Stimulated activated CD8-positive, alpha-beta memory T cell treated with anti-CD3 and anti-CD28 coated beads, Interleukin-7, amount 100 ng/mL, for 4 hours (primary cell): ENCODE measurements around the gene TK2.
"Not testable (repeated sequence)": the region's sequence is repeated elsewhere in the genome, so short reads cannot be mapped to it uniquely, and the experiment has no call there.

Source experiments
- DNase-seq, 2 donors: peaks; one replicate each; pipeline ENCODE4 v3.0.0-alpha.2; 2020; ENCODE audit warnings: low read depth in 2 of 2

TK2 gene

GRCh38 chr16:66503030-66503429, 46.9 kb downstream of the TK2 start:
- no peak for DNase-seq

GRCh38 chr16:66502020-66502913, 47.7 kb downstream of the TK2 start:
- DNase-seq = no peak

GRCh38 chr16:66501563-66501962, 48.4 kb downstream of the TK2 start:
- DNase-seq = not testable (repeated sequence)

GRCh38 chr16:66497921-66498320, 52.0 kb downstream of the TK2 start:
- not testable (repeated sequence) for DNase-seq

GRCh38 chr16:66496226-66496625, 53.7 kb downstream of the TK2 start:
- DNase-seq = not testable (repeated sequence)

- DNase-seq = no peak
These were observed 54.5 kb downstream of the TK2 start for GRCh38 chr16:66495440-66495839.

GRCh38 chr16:66494916-66495315, 55.0 kb downstream of the TK2 start:
- no peak for DNase-seq

GRCh38 chr16:66493490-66494401, 56.2 kb downstream of the TK2 start:
- no peak for DNase-seq

- no peak for DNase-seq
These were observed 58.2 kb downstream of the TK2 start for GRCh38 chr16:66491716-66492064.

- DNase-seq = no peak
These were observed 58.9 kb downstream of the TK2 start for GRCh38 chr16:66490774-66491715.

- DNase-seq = no peak
These were observed 60.1 kb downstream of the TK2 start for GRCh38 chr16:66489818-66490217.

- no peak for DNase-seq
These were observed 60.5 kb downstream of the TK2 start for GRCh38 chr16:66489385-66489784.

GRCh38 chr16:66488505-66488904, 61.4 kb downstream of the TK2 start:
- DNase-seq = no peak

GRCh38 chr16:66487580-66488275, 62.2 kb downstream of the TK2 start:
- no peak for DNase-seq

GRCh38 chr16:66486773-66487579, 62.9 kb downstream of the TK2 start:
- DNase-seq = no peak

GRCh38 chr16:66486199-66486772, 63.6 kb downstream of the TK2 start:
- no peak for DNase-seq

GRCh38 chr16:66485376-66485775, 64.5 kb downstream of the TK2 start:
- no peak for DNase-seq

- no peak for DNase-seq
These were observed 65.3 kb downstream of the TK2 start for GRCh38 chr16:66484453-66485213.
